Panc1 (cell line): ENCODE data around the gene GPD1L. TPM values are rescaled to one million over a fixed set of nuclear protein-coding genes. Genes with fewer than 3 reads are reported as not detected.

ENCODE experiments used
- ATAC-seq: fragments of 200-7000 bp; cut with Tn5 transposase; 2 replicates; pipeline ENCODE4 v1.9.1; 2020; ENCODE audit warnings: mild to moderate bottlenecking, moderate library complexity
- BruUV-seq: library from RNA; stranded (reverse); fragments of 400-500 nt; replicated peaks from 2 replicates; lab custom pipeline; 2021; lab: Mats Ljungman, UMichigan
- CTCF ChIA-PET: fragments of 300-600 bp; sonication (Branson Sonifier 250); formaldehyde crosslinking; loops from one replicate; lab custom pipeline; 2022; ENCODE audit warnings: antibody characterized with exemption; lab: Charles Lee
- POLR2A ChIA-PET: fragments of 300-600 bp; sonication (Branson Sonifier 250); formaldehyde crosslinking; loops from one replicate; lab custom pipeline; 2022; ENCODE audit warnings: antibody characterized with exemption; lab: Charles Lee
- DNase-seq: peaks from one replicate; pipeline ENCODE4 v3.0.0-alpha.2; 2010; ENCODE audit warnings: low read depth, low spot score
- H3K27ac ChIP-seq: 2 replicates; pipeline ENCODE4 v1.5.1; 2011; ENCODE audit warnings: mild to moderate bottlenecking, low read length, inconsistent platforms
- H3K27me3 ChIP-seq: fragments of 200-500 bp; sonication (Bioruptor generic); 2 replicates; pipeline ENCODE4 v1.6.0; 2014; ENCODE audit warnings: low read length, inconsistent platforms; ENCODE audit not compliant: control insufficient read depth, insufficient read depth
- H3K36me3 ChIP-seq: fragments of 200-500 bp; sonication (Bioruptor generic); 2 replicates; pipeline ENCODE4 v1.5.1; 2014; ENCODE audit warnings: inconsistent platforms, mild to moderate bottlenecking, low read length, moderate library complexity; ENCODE audit not compliant: control insufficient read depth, insufficient read depth
- H3K4me1 ChIP-seq: 2 replicates; pipeline ENCODE4 v1.5.1; 2011; ENCODE audit warnings: inconsistent platforms, mild to moderate bottlenecking, low read length, moderate library complexity; ENCODE audit not compliant: control insufficient read depth, insufficient read depth
- H3K4me3 ChIP-seq, 2 experiments: 2 replicates each; pipeline ENCODE4 v1.5.1; 2011 to 2012; ENCODE audit warnings: low read depth in 2 of 2, low read length in 2 of 2, mild to moderate bottlenecking in 2 of 2, inconsistent platforms in 1 of 2, moderate library complexity in 1 of 2
- H3K9me3 ChIP-seq: fragments of 200-500 bp; sonication (Bioruptor generic); 2 replicates; pipeline ENCODE4 v1.5.1; 2014; ENCODE audit warnings: low read depth, mild to moderate bottlenecking, inconsistent platforms, low read length, moderate library complexity; ENCODE audit not compliant: control insufficient read depth, insufficient read depth
- POLR2AphosphoS5 ChIP-seq: IDR thresholded peaks from 2 replicates; pipeline ENCODE4 v1.6.1; 2012; ENCODE audit warnings: mild to moderate bottlenecking, low read depth, low read length, moderate library complexity
- REST ChIP-seq, 2 experiments: IDR thresholded peaks; 2 replicates each; pipeline ENCODE4 v1.6.1; 2011 to 2012; ENCODE audit warnings: low read depth in 2 of 2, control low read depth in 1 of 2, low read length in 1 of 2, mild to moderate bottlenecking in 1 of 2, moderate library complexity in 1 of 2; ENCODE audit not compliant: insufficient read depth in 1 of 2
- SIN3A ChIP-seq: IDR thresholded peaks from 2 replicates; pipeline ENCODE4 v1.6.1; 2012; ENCODE audit warnings: low read depth, mild to moderate bottlenecking, low read length, moderate library complexity, borderline replicate concordance; ENCODE audit not compliant: insufficient read depth
- TCF7L2 ChIP-seq: IDR thresholded peaks from 2 replicates; pipeline ENCODE4 v1.6.1; 2011; ENCODE audit warnings: mild to moderate bottlenecking, low read depth, low read length, inconsistent platforms
- in situ Hi-C: cut with HindIII; loops from 2 replicates; pipeline ENCODE4 v1.10.0; 2016; ENCODE audit warnings: low sequenced_read_pairs, low pct_unique_long_range_greater_than_20kb
- intact Hi-C: fragments of 100-400 bp; cut with micrococcal nuclease; formaldehyde crosslinking; loops from one replicate; pipeline ENCODE4 v1.10.0; 2022; ENCODE audit not compliant: unreplicated experiment
- total RNA-seq: library from RNA; stranded (reverse); gene quantifications from one replicate; pipeline ENCODE4 v1.2.1, GENCODE V29; 2021; ENCODE audit not compliant: unreplicated experiment
- TF ChIP-seq, protein P1 (sequence below): fragments of 450-650 bp; IDR thresholded peaks from 2 replicates; pipeline ENCODE4 v1.5.1; 2017; ENCODE audit warnings: mild to moderate bottlenecking

GPD1L gene
- total RNA-seq, 1 experiment from 2014 or later: 10.5 TPM

- Histone ChIP-seq H3K36me3 (no peaks in the 10 kb centered on the region), H3K4me1 (peaks cover 4% of the 10 kb centered on the region; the same call in 1 of the 2 replicates), H3K9me3 (no peaks in the 10 kb centered on the region), H3K27me3 (no peaks in the 10 kb centered on the region), H3K27ac (no peak overlapping the region), H3K4me3 (no peak overlapping the region)
- DNase-seq: no peak
- in situ Hi-C loops: no loop called here
- POLR2A ChIA-PET: interaction anchor here (0.6 kb wide), 1 partner anchor 13 kb away, joined by 3 read pairs; no protein-coding TSS in a partner anchor
- CTCF ChIA-PET: no interaction called here
- intact Hi-C loops: no loop called here
- TF ChIP-seq, protein P1, sequence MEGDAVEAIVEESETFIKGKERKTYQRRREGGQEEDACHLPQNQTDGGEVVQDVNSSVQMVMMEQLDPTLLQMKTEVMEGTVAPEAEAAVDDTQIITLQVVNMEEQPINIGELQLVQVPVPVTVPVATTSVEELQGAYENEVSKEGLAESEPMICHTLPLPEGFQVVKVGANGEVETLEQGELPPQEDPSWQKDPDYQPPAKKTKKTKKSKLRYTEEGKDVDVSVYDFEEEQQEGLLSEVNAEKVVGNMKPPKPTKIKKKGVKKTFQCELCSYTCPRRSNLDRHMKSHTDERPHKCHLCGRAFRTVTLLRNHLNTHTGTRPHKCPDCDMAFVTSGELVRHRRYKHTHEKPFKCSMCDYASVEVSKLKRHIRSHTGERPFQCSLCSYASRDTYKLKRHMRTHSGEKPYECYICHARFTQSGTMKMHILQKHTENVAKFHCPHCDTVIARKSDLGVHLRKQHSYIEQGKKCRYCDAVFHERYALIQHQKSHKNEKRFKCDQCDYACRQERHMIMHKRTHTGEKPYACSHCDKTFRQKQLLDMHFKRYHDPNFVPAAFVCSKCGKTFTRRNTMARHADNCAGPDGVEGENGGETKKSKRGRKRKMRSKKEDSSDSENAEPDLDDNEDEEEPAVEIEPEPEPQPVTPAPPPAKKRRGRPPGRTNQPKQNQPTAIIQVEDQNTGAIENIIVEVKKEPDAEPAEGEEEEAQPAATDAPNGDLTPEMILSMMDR: no peak
- no TSS peak for BruUV-seq
- ATAC-seq: no peak
Measured at GRCh38 chr3:32104492-32104891, 1.9 kb upstream of the GPD1L start.

DNA sequence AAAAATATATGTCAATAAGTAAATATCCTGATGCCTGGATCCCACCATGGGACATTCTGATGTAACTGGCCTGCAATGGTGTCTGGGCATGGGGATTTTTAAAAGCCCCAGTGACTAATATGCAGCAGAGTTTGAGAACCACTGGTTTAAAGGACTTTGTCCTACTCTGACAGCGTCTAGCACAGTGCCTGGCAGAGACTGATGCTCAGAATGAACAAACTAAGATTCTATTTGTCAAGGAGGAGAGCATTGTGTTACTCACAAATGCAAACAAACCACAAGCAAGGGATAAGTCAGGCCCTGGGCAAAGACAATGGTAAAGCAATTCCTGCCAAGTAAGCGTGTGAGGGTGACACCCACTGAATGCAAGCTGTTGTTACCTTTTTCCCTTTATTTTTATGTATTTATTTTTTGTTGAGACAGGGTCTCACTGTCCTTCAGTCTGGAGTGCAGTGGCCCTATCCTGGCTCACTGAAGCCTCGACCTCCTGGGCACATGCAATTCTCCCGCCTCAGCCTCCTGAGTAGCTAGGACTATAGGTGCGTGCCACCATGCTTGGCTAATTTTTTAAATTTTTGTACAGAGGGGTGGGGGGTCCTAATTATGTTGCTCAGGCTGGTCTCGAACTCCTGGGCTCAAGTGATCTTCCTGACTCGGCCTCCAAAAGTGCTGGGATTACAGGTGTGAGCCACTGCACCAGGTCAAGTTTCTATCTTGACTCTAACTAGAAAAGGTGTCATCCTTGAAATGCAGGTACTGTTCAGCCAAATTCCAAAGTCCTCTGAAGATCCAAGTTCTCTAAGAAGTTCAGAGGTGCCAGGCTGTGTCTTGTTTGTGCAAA lies 909 bp upstream of the GPD1L start:
- peak overlapping the region; percentile 75 for H3K27ac ChIP-seq
- peaks cover 5% of the 10 kb centered on the region; the same call in 1 of the 2 replicates for H3K4me1 ChIP-seq
- no peaks in the 10 kb centered on the region for H3K36me3 ChIP-seq
- DNase-seq (no peak), ATAC-seq (no peak)
- no TSS peak for BruUV-seq
- CTCF ChIA-PET: no interaction called here
- H3K4me3 ChIP-seq: peak overlapping the region; percentile 19 to 65; a peak in 3 of 4 replicates
- H3K27me3 ChIP-seq: no peaks in the 10 kb centered on the region
- intact Hi-C loops: no loop called here
- in situ Hi-C loops: no loop called here
- H3K9me3 ChIP-seq: no peaks in the 10 kb centered on the region
- POLR2A ChIA-PET: no interaction called here
- TF ChIP-seq, protein P1: no peak
- no peak for TF ChIP-seq TCF7L2
- no peak for TF ChIP-seq REST (IDR thresholded peaks at IDR 0.05; ENCODE audit: insufficient read depth in 1 of 2, low read depth in 2 of 2, low read length in 1 of 2)
- TF ChIP-seq SIN3A: no peak
- no peak for TF ChIP-seq POLR2AphosphoS5
